LNCaP clone FGC (cell line): ENCODE data around the gene SMPDL3A.

ENCODE experiments used
- DNase-seq: peaks from one replicate; pipeline ENCODE4 v3.0.0-alpha.2; 2011; ENCODE audit warnings: low read depth
- H3K4me3 ChIP-seq: 2 replicates; pipeline ENCODE4 v1.5.1; 2011; ENCODE audit warnings: mild to moderate bottlenecking, low read depth, low read length, control low read depth
- CTCF ChIP-seq: IDR thresholded peaks from 2 replicates; pipeline ENCODE4 v1.5.1; 2012; ENCODE audit warnings: mild to moderate bottlenecking; ENCODE audit not compliant: control insufficient read depth, insufficient read depth; ENCODE audit errors: extremely low read depth

Gene SMPDL3A

GRCh38 chr6:122801397-122801796 lies 12.3 kb downstream of the SMPDL3A start:
- DNase-seq: no peak
- TF ChIP-seq CTCF: no peak
- no peak overlapping the region for H3K4me3 ChIP-seq

- no peak overlapping the region for H3K4me3 ChIP-seq
- no peak for TF ChIP-seq CTCF
- DNase-seq: peak; percentile 96
These were observed 14.2 kb downstream of the SMPDL3A start for GRCh38 chr6:122803171-122803661.

GRCh38 chr6:122804962-122805485 lies 16.0 kb downstream of the SMPDL3A start:
- H3K4me3 ChIP-seq: no peak overlapping the region
- no peak for DNase-seq
- no peak for TF ChIP-seq CTCF

GRCh38 chr6:122806291-122806690 lies 17.2 kb downstream of the SMPDL3A start:
- no peak overlapping the region for H3K4me3 ChIP-seq
- no peak for DNase-seq
- no peak for TF ChIP-seq CTCF

- TF ChIP-seq CTCF: no peak
- no peak overlapping the region for H3K4me3 ChIP-seq
- DNase-seq: peak; percentile 25
These were observed 19.2 kb downstream of the SMPDL3A start for GRCh38 chr6:122808121-122808885.

- no peak for TF ChIP-seq CTCF
- no peak for DNase-seq
- no peak overlapping the region for H3K4me3 ChIP-seq
These were observed 19.9 kb downstream of the SMPDL3A start for GRCh38 chr6:122809001-122809400.

- no peak for DNase-seq
- no peak overlapping the region for H3K4me3 ChIP-seq
- TF ChIP-seq CTCF: no peak
These were observed 20.6 kb downstream of the SMPDL3A start for GRCh38 chr6:122809691-122810090.
